Measurements from ENCODE around the gene TBC1D5. TPM values are rescaled to one million over a fixed set of nuclear protein-coding genes. Genes with fewer than 3 reads are reported as not detected.
"Not testable (repeated sequence)": the region's sequence is repeated elsewhere in the genome, so short reads cannot be mapped to it uniquely, and the experiment has no call there.

Gene TBC1D5, protein sequence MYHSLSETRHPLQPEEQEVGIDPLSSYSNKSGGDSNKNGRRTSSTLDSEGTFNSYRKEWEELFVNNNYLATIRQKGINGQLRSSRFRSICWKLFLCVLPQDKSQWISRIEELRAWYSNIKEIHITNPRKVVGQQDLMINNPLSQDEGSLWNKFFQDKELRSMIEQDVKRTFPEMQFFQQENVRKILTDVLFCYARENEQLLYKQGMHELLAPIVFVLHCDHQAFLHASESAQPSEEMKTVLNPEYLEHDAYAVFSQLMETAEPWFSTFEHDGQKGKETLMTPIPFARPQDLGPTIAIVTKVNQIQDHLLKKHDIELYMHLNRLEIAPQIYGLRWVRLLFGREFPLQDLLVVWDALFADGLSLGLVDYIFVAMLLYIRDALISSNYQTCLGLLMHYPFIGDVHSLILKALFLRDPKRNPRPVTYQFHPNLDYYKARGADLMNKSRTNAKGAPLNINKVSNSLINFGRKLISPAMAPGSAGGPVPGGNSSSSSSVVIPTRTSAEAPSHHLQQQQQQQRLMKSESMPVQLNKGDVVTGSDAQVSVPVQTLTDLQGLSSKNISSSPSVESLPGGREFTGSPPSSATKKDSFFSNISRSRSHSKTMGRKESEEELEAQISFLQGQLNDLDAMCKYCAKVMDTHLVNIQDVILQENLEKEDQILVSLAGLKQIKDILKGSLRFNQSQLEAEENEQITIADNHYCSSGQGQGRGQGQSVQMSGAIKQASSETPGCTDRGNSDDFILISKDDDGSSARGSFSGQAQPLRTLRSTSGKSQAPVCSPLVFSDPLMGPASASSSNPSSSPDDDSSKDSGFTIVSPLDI
- total RNA-seq: 50.8 and 52.8 TPM in 2 replicates

DNA sequence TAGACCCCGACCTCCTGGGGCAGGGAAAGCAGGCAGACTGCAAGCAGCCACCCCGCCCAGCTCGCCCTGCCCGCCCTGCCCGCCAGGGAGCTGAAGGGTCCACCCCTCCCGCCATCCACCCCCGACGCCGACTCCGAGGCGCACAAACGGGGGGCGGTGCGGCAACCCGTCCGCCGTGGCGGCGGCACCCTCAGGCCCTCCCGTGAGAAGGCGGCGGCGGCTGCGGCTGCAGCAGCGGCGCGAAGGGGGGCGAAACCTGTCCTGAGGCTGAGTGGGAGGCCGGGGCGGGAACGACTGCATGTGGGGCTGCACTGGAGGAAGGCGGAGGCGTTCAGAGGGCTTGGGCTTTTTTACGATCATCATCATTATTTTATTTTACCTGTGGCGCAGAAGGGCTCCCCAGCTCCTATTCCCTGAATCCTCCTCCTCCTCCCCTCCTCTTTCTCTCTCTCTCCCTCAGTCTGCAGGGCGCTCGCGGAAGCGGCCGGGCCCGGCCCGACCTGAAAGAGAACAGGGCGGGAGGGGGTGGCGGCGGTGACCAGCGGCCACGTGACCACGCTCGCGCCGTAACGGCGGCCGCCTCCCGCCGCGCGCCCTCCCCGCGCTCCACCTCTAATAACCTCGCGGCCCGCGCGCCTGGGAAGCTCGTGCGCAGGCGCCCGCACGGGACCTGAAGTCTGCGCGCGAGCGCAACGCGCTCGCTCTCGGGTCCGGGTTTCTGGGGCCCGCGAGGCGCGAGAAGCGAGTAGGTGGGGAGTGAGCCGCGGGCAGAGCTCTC is at the start of gene TBC1D5:
TSS of gene TBC1D5 (minus strand) at position 530 of the 778 bp plus-strand sequence. CDS start 234,061 bp downstream, outside the sequence.
- peak; percentile 95 to 98 for DNase-seq (ENCODE audit: low read depth in 2 of 2)

DNA sequence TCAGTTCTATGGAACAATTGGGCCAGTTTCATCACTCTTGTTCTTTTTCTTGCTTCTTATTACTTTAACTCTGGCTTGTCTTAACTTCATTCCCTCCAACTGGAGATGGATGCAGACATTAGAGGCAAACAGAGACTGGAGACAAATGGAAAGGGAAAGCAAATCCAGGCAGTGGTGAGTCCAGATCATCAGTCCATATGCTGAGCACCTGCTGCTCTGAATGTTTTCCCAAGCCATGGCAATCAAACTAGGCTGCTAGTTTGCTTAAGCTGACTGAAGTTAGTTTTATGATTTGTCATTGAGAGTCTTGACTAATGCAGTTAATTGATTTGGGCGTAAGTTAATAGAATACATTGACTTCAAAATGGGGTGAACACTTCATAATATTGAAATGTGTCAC is 41.0 kb upstream of the TBC1D5 start:
- no peak for DNase-seq (ENCODE audit: low read depth in 2 of 2)

DNA sequence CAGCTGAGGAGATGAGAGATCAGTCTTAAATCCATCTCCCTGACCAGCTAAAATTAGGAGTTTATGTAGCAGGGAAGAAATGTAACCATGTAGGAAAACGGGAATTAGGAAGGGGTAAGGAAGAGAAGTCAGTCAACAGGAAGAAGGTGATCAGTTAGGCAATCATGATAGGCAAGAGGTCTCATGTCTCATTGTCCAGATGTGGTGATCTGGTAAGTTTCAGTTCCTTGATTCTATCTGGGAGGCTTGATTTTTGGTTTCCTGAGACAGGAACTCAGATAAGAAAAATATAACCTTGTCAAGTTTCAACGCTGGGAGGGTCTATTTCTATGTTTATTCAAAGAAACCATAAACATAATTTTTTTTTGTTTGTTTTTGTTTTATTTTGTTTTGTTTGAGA is 40.3 kb upstream of the TBC1D5 start:
- no peak for DNase-seq (ENCODE audit: low read depth in 2 of 2)

DNA sequence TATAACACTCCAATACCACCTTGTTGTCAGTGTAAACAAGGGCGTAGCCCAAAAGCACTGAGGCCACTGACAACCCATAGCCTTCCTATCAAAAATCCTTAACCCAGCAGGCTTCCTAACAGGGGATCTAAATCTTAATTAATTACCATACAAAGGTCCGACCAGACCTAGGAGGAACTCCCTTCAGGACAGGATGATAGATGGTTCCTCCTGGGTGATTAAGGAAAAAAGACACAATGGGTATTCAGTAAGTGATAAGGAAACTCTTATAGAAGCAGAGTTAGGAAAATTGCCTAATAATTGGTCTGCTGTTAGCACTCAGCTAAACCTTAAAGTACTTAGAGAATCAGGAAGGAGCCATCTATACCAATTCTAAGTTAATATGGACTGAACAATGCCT is 37.9 kb upstream of the TBC1D5 start:
- not testable (repeated sequence) for DNase-seq (ENCODE audit: low read depth in 2 of 2)

DNA sequence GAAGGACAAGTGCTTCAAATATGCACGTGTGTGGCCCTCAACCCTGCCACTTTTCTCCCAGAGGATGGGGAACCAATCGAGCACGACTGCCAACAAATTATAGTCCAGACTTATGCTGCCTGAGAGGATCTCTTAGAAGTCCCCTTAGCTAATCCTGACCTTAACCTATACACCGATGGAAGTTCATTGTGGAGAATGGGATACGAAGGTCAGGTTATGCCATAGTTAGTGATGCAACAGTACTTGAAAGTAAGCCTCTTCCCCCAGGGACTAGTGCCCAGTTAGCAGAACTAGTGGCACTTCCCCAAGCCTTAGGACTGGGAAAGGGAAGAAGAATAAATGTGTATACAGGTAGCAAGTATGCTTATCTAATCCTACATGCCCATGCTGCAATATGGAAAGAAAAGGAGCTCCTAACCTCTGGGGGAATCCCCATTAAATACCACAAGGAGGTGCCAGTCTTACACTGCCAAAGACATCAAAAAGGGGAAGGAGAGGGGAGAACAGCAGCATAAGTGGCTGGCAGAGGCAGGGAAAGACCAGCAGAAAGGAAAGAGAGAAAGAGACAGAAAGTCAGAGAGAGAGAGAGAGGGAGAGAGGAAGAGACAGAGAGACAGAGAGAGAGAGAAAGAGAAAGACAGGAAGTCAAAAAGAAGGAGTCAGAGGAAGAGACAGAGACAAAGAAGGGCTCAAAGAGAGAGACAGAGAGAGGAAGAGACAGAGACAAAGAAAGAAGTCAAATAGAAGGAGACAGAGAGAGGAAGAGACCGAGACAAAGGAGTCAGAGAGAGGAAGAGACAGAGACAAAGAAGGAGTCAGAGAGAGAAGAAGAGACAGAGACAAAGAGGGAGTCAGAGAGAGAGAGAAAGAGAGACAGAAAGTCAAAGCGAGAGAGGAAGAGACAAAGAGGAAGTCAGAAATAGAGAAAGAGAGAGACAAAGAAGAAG is 37.1 kb upstream of the TBC1D5 start:
- not testable (repeated sequence) for DNase-seq (ENCODE audit: low read depth in 2 of 2)

DNA sequence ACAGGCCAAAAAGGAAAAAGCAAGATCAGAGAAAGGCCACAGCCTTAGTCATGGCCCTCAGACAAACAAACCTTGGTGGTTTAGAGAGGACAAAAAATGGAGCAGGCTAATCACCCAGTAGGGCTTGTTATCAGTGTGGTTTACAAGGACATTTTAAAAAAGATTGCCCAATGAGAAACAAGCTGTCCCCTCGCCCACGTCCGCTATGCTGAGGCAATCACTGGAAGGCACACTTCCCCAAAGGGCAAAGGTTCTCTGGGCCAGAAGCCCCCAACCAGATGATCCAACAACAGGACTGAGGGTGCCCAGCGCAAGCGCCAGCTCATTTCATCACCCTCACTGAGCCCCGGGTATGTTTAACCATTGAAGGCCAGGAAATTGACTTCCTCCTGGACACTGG is 34.9 kb upstream of the TBC1D5 start:
- DNase-seq (ENCODE audit: low read depth in 2 of 2): not testable (repeated sequence)

DNA sequence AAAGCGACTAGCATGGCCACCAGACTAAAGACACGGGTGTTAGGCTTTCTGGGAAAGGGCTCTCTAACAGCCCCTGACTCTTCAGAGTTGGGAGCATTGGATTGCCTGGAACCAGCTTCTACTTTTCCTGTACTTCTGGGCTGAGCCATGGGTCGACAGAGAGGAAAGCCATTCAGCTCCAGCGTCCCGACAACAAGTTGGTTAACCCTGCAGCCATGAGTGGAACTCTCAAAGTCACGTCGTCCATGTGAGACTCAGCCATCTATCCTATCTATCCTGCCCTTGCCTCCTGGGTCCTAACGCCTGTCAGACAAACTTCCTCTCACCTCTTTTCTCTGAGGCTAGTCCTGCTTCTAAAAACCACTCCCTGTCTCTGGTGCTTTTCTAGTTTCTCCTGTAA is 32.6 kb upstream of the TBC1D5 start:
- DNase-seq (ENCODE audit: low read depth in 2 of 2): no peak

DNA sequence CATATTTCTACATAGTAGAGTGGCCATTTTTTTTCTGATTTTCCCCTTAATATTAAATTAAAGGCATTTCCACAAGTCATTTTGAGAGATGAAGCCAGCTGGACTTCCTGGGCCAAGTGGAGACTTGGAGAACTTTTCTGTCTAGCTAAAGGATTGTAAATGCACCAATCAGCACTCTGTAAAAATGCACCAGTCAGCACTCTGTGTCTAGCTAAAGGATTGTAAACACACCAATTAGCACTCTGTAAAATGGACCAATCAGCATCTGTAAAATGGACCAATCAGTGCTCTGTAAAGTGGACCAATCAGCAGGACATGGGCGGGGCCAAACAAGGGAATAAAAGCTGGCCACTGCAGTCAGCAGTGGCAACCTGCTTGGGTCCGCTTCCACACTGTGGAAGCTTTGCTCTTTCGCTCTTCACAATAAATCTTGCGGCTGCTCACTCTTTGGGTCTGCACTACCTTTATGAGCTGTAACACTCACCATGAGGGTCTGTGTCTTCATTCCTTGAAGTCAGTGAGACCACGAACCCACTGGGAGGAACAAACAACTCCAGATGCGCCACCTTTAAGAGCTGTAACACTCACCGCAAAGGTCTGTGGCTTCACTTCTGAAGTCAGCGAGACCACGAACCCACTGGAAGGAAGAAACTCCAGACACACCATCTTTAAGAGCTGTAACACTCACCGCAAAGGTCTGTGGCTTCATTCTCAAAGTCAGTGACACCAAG is 31.9 kb upstream of the TBC1D5 start:
- not testable (repeated sequence) for DNase-seq (ENCODE audit: low read depth in 2 of 2)

DNA sequence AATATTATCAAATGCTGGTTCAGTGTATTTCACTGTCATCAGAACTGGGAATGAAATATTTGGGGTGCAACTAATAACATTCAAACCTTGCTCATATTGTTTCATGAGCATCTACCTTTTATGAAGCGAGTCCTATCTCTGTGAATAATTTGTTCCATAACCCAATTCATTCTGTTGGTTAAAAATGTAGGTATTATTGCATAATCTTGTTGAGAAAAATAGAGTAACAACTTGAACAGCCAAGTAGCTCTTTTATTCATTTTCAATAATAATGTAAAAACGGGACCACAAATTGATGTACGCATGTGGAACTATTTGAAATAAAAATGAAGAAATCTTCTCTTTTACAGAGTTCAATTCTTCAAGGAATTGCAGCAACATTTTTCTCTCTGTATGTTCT is 30.1 kb upstream of the TBC1D5 start:
- no peak for DNase-seq (ENCODE audit: low read depth in 2 of 2)

DNA sequence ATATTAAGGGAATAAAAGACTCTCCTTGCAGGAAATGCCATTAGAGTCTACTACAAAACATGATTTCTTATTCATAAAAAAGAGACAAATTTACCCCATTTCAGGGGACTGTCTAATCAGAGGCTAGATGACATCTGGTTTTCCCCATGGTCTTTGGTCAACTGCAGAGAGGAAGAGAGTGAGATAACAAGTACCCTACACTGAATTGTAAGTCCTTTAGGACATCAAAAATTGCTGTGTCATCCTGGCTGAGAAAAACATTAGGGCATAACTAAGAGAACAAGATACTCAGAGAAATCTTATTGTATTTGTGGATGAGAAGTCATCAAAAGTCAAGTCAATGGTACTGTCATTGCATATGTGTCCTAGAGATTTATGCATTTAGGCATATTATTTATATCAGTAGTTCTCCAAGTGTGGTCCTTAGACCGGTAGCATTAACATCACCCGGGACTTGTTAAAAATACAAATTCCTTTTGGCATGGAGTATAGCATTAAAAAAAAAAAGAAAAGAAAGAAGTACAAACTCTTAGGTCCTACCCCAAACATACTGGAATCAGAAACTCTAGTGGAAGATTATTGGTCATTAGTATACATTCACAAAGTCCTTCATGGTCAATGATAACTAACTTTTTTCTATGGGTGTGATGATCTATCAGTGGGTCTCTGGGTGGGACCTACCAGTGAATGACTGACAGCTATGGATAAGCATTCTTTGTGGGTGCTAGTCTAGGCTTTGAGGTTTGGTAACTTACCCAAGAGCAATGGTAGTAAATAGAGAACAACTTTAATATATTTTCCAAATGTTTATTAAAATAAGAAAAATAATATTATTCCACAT is 29.0 kb upstream of the TBC1D5 start:
- no peak for DNase-seq (ENCODE audit: low read depth in 2 of 2)

DNA sequence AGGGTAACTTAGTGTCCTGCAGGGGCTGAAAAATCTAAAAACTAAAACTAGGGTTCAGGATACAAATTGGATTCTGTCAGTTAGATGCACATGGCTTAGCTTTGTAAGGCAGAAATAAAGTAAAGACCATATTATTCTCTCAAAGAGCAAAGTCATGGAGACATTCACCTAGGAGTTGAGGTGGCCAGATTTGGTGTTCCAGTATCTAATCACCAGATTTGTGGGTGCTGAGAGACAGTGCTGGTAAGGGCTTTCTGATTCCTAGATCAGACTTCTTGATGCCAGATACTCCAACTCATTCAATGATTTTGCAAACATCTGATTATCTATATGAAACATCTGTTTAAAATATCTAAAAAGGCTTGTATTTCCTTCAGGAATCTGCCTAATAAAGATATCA is 28.3 kb upstream of the TBC1D5 start:
- no peak for DNase-seq (ENCODE audit: low read depth in 2 of 2)

DNA sequence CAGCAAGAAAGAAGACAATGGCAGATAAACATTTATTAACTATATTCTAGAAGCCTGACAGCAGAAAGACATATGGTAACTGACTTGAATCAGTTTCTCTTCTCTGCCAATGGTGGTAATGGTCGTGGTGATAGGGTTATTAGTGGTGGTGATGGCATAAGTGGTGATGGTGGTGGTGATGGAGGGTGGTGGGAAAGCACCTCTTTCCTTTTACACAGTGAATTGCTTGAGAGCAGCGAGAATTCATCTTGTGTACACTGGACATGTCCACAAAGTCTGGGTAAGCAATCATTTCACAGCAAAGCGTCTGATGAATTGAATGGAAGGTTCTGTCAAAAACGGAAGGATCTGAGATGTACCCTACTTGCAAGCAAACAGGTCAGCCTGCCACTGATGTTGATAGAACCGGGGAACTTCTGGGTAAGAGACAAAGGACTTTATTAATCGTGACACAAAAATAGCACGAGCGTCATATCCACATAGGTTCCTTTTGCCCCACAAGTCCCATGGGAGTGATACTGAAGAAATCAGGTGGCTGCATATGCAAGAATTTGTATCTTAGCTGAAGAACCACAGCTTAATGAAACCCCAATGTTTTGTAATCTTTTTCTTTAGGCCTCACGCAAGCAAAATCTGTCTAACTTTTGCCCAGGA is 23.5 kb upstream of the TBC1D5 start:
- no peak for DNase-seq (ENCODE audit: low read depth in 2 of 2)

DNA sequence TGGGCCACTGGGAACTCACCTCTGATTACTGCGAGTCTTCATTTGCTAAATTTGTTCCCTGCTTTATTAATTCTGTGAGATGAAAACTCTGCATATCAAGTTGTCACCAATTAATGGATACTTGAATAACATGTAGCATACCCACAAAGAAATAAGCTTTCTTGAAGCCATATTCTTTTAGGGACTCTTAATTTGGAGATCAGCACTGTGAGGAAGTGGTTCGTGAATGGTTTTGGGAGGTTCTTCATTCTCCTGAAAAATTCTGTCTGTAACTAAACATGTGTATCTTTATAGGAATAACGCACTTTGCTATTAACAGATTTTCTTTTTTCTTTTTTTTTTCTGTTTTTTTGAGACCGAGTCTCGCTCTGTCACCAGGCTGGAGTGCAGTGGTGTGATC is 19.1 kb upstream of the TBC1D5 start:
- no peak for DNase-seq (ENCODE audit: low read depth in 2 of 2)

DNA sequence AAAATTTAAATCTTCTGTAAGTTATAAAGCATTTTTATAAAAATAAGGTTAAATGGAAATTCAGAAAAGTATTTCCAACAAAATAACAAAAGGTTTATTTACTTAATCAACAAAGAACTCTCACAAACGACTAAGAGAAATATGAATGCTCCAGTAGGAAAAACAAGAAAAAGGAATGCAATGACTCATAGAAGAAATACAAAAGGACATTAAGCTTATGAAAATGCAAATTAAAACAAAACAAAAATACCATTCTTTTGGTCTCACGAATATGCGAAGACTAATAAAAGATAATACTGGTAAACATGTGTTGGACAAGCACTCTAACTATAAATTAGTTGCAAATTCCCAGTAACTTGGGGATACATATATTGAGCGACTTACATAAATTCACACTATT is 17.5 kb upstream of the TBC1D5 start:
- DNase-seq (ENCODE audit: low read depth in 2 of 2): peak in 1 of 2 donors; percentile 6

DNA sequence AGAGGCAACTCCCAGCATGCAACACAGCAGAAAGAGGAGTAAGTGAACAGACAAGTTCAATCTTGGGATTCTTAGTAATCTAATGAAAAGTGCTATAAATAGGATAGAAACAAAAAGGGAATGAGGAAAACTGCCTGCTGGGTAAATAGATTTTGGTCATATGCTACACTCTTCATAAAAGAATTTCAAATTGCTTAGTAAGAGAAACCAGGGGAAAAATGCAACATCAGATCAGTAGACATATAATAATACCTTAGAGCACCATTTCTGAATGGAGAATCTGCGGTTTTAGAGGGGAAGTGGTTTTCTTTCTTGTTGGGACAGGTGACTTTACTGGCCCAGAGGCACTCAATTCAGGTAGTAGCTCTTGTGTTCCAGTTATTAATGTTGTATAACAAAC is 13.4 kb upstream of the TBC1D5 start:
- no peak for DNase-seq (ENCODE audit: low read depth in 2 of 2)

DNA sequence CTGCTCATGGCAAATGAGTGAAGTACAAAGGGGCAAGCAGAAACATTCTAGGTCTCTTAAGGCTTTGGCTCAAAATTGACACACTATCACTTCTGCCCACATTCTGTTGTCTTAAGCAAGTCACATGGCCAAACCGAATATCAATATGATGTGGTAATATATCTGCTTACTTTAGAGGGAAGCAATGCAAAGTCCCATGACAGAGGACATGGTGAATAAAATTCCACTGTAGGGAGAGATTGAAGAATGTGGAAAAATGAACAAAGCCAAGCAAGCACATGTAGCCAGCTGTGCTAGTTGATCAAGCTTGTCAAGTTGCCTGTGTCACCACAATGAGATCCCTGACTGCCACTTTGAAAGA is 11.2 kb upstream of the TBC1D5 start:
- DNase-seq (ENCODE audit: low read depth in 2 of 2): no peak

DNA sequence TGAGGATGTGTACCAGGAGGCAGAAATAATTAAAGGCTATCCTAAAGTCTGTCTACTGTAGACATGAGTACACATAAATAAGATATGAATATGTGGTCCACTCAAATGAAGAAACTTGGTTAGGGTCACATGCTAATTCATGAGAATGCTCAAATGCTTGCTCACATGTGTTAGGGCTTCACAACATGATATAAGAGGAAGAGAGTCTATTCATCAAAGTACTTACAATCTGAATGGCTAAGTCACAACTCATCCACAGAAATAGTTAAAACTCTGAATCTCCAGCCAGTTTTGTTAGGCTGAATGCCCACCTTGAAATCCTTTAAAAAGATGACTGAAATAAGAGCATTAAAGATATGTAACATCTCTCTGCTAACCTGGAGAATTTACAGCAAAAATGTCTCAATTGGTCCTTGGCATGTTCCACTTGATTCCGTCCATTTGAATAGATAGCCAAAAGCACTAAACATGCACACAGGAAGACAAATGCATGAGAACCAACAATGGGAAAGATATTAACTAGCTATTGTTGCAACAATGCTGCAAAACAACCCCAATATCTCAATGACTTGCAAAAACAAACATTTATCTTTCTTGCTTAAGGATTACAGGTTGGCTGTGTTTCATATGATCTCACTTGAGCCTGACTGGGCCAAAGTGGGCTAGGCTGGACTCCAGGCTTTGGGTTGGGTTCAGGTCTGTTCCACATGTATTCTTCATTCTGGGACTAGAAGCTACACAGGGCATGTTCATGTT is 10.6 kb upstream of the TBC1D5 start:
- DNase-seq (ENCODE audit: low read depth in 2 of 2): no peak

DNA sequence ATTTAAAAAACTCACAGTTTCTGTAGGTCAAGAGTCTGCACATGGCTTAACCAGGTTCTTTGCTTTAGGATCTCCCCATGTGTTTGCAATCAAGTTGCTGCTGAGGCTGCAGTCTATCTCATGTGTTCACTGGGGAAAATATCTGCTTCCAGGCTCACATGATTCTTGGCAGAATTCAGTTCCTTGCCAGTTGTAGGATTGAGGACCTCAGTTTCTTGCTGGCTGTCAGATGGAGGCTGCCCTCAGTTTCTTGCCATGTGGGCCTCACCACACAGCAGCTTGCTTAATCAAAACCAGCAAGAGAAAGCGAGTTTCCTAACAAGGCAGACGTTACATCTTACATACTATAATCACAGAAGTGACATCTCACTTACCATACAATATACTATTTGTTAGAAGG is 10.0 kb upstream of the TBC1D5 start:
- DNase-seq (ENCODE audit: low read depth in 2 of 2): no peak

All from dermis microvascular lymphatic vessel endothelial cell (primary cell).